Measurements from ENCODE around the gene FABP6. TPM values are rescaled to one million over a fixed set of nuclear protein-coding genes. Genes with fewer than 3 reads are reported as not detected.

FABP6 gene
- total RNA-seq, 1 experiment from 2014 or later: not detected

- H3K4me2 ChIP-seq (ENCODE audit: low read length): no peak overlapping the region
- H4K20me1 ChIP-seq (ENCODE audit: low read length): no peaks in the 10 kb centered on the region
- no peak overlapping the region for H3K9ac ChIP-seq (ENCODE audit: low read length)
- no TSS peak for BruUV-seq (replicated peaks)
- no peaks in the 10 kb centered on the region for H3K27me3 ChIP-seq (ENCODE audit: low read length)
- intact Hi-C loops (cut with micrococcal nuclease): loop anchor here (2.0 kb wide), 1 partner anchor 73 kb away; no protein-coding TSS in a partner anchor
- H3K9me3 ChIP-seq (ENCODE audit: low read length): no peaks in the 10 kb centered on the region
- no peaks in the 10 kb centered on the region for H3K79me2 ChIP-seq (ENCODE audit: low read length)
- TF ChIP-seq CTCF (conservative IDR thresholded peaks at IDR 0.05; ENCODE audit: low read depth, low read length) (no peak), EZH2phosphoT487 (IDR thresholded peaks at IDR 0.05; ENCODE audit: borderline replicate concordance, low read length) (no peak), EZH2 (IDR thresholded peaks at IDR 0.05; ENCODE audit: low read length, unreplicated experiment) (no peak)
- no peaks in the 10 kb centered on the region for H3K36me3 ChIP-seq (ENCODE audit: low read depth, low read length)
- DNase-seq (no peak), ATAC-seq (no peak)
- no peak overlapping the region for H3K4me3 ChIP-seq (ENCODE audit: low read length)
- POLR2A ChIA-PET (ENCODE audit: unreplicated experiment): no interaction called here
- no peaks in the 10 kb centered on the region for H3K4me1 ChIP-seq (ENCODE audit: insufficient read depth, low read length)
- CTCF ChIA-PET: no interaction called here
- H3K9me2 ChIP-seq (replicated peaks; ENCODE audit: low read length): no peaks in the 10 kb centered on the region
- no peak overlapping the region for H2AFZ ChIP-seq (ENCODE audit: low read length)
- no peak overlapping the region for H3K27ac ChIP-seq (ENCODE audit: low read length)
- H3F3A ChIP-seq (ENCODE audit: low read length, unreplicated experiment): no peaks in the 10 kb centered on the region
Observed at GRCh38 chr5:160271836-160272235, 42.5 kb downstream of the FABP6 start.

GRCh38 chr5:160272264-160272663, 43.0 kb downstream of the FABP6 start:
- H3F3A ChIP-seq (ENCODE audit: low read length, unreplicated experiment): no peaks in the 10 kb centered on the region
- H3K36me3 ChIP-seq (ENCODE audit: low read depth, low read length): no peaks in the 10 kb centered on the region
- no peak overlapping the region for H3K4me2 ChIP-seq (ENCODE audit: low read length)
- H3K79me2 ChIP-seq (ENCODE audit: low read length): no peaks in the 10 kb centered on the region
- H3K27ac ChIP-seq (ENCODE audit: low read length): no peak overlapping the region
- no peaks in the 10 kb centered on the region for H3K4me1 ChIP-seq (ENCODE audit: insufficient read depth, low read length)
- H3K27me3 ChIP-seq (ENCODE audit: low read length): no peaks in the 10 kb centered on the region
- no TSS peak for BruUV-seq (replicated peaks)
- ChIA-PET CTCF (no interaction called here), POLR2A (ENCODE audit: unreplicated experiment) (no interaction called here)
- ATAC-seq: no peak
- intact Hi-C loops (cut with micrococcal nuclease): no loop called here
- no peak for DNase-seq
- H3K9ac ChIP-seq (ENCODE audit: low read length): no peak overlapping the region
- no peaks in the 10 kb centered on the region for H4K20me1 ChIP-seq (ENCODE audit: low read length)
- H3K9me3 ChIP-seq (ENCODE audit: low read length): no peaks in the 10 kb centered on the region
- no peaks in the 10 kb centered on the region for H3K9me2 ChIP-seq (replicated peaks; ENCODE audit: low read length)
- TF ChIP-seq EZH2 (IDR thresholded peaks at IDR 0.05; ENCODE audit: low read length, unreplicated experiment) (no peak), EZH2phosphoT487 (IDR thresholded peaks at IDR 0.05; ENCODE audit: borderline replicate concordance, low read length) (no peak), CTCF (conservative IDR thresholded peaks at IDR 0.05; ENCODE audit: low read depth, low read length) (no peak)
- H3K4me3 ChIP-seq (ENCODE audit: low read length): no peak overlapping the region
- H2AFZ ChIP-seq (ENCODE audit: low read length): no peak overlapping the region

- ATAC-seq (no peak), DNase-seq (no peak)
- intact Hi-C loops (cut with micrococcal nuclease): no loop called here
- no peaks in the 10 kb centered on the region for H3K9me2 ChIP-seq (replicated peaks; ENCODE audit: low read length)
- no TSS peak for BruUV-seq (replicated peaks)
- no peaks in the 10 kb centered on the region for H3K36me3 ChIP-seq (ENCODE audit: low read depth, low read length)
- H3K9ac ChIP-seq (ENCODE audit: low read length): no peak overlapping the region
- TF ChIP-seq EZH2 (IDR thresholded peaks at IDR 0.05; ENCODE audit: low read length, unreplicated experiment): no peak
- no peak for TF ChIP-seq EZH2phosphoT487 (IDR thresholded peaks at IDR 0.05; ENCODE audit: borderline replicate concordance, low read length)
- no peak for TF ChIP-seq CTCF (conservative IDR thresholded peaks at IDR 0.05; ENCODE audit: low read depth, low read length)
- H3K27me3 ChIP-seq (ENCODE audit: low read length): no peaks in the 10 kb centered on the region
- H3K4me3 ChIP-seq (ENCODE audit: low read length): no peak overlapping the region
- no peaks in the 10 kb centered on the region for H3K4me1 ChIP-seq (ENCODE audit: insufficient read depth, low read length)
- no peak overlapping the region for H2AFZ ChIP-seq (ENCODE audit: low read length)
- no peak overlapping the region for H3K4me2 ChIP-seq (ENCODE audit: low read length)
- no peak overlapping the region for H3K27ac ChIP-seq (ENCODE audit: low read length)
- H3F3A ChIP-seq (ENCODE audit: low read length, unreplicated experiment): no peaks in the 10 kb centered on the region
- CTCF ChIA-PET: no interaction called here
- POLR2A ChIA-PET (ENCODE audit: unreplicated experiment): no interaction called here
- no peaks in the 10 kb centered on the region for H4K20me1 ChIP-seq (ENCODE audit: low read length)
- no peaks in the 10 kb centered on the region for H3K9me3 ChIP-seq (ENCODE audit: low read length)
- H3K79me2 ChIP-seq (ENCODE audit: low read length): no peaks in the 10 kb centered on the region
Observed at GRCh38 chr5:160272889-160273288, 43.6 kb downstream of the FABP6 start.

Measured in PC-3 (cell line).